GM12878 (cell line): ENCODE results near the gene UGT1A6.

ENCODE experiments used
- NFIC ChIP-seq: IDR thresholded peaks from 2 replicates; pipeline ENCODE4 v1.6.1; 2012; ENCODE audit warnings: low read depth, mild to moderate bottlenecking, inconsistent platforms, low read length, moderate library complexity
- SMAD1 ChIP-seq: fragments of 450-650 bp; IDR thresholded peaks from 2 replicates; pipeline ENCODE4 v1.6.1; 2018; ENCODE audit warnings: mild to moderate bottlenecking, low read depth; ENCODE audit not compliant: partially characterized antibody
- TF ChIP-seq, protein P1 (sequence below): IDR thresholded peaks from 2 replicates; pipeline ENCODE4 v1.6.1; 2011; ENCODE audit warnings: low read depth, mild to moderate bottlenecking, low read length, moderate library complexity, borderline replicate concordance; ENCODE audit errors: extremely low read depth

DNA sequence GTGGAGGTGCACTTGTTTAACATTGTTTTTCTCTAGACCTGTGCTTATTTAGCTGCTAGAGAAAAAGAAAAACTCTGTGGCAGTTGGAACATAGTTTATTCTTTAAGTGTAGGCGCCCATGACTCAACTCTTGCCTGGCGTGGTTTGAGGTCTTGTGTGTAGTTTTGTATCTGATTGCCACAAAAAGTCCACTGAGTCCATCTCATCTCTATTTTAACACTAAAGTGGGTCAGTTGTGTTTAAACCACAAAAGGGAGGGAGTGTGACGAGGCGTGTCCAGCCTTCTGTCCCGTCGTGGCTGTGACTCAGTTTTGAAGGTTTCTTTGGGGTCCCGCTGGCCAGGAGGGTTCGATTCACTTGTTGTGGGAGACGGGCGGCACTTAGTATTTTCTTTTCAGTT, 36.2 kb upstream of the UGT1A6 start:
- no peak for TF ChIP-seq NFIC
- no peak for TF ChIP-seq SMAD1
- TF ChIP-seq, protein P1, sequence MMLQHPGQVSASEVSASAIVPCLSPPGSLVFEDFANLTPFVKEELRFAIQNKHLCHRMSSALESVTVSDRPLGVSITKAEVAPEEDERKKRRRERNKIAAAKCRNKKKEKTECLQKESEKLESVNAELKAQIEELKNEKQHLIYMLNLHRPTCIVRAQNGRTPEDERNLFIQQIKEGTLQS = no peak
